ENCODE results near the gene GP5. TPM values are rescaled to one million over a fixed set of nuclear protein-coding genes. Genes with fewer than 3 reads are reported as not detected.

Gene GP5
- total RNA-seq, 1 experiment from 2014 or later: 0.15 TPM

DNA sequence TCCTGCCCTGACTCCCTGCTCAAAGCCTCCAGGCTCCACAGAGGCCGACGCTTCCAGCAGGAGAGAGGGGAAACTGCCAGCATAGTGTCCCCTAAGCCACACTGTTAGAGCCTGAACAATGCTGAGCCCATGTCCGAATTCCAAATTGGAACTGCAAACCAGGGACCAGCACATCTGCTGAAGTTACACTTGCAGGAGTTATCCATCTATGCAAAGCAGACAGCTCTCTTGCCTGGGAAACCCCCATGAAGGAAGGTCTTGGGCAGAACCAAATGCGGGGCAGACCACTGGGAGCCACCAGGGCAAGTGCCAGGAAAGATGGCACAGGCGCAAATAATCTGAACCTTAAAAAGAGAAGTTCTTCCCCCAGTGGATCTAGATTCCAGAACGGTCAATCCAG is 30.1 kb downstream of the GP5 start:
- no peak overlapping the region for H3K4me2 ChIP-seq (ENCODE audit: low read length)

More for the DNA sequence above, 30.1 kb downstream of the GP5 start:
- ATAC-seq (no peak), DNase-seq (ENCODE audit: low read depth, low spot score) (no peak)
- Histone ChIP-seq H3K36me3 (ENCODE audit: control insufficient read depth in 1 of 2, insufficient read depth in 2 of 2, low read length in 2 of 2) (no peaks in the 10 kb centered on the region), H3K4me3 (replicated peaks in 1 of 2; ENCODE audit: low read depth in 1 of 2, low read length in 2 of 2) (no peak overlapping the region), H3K79me2 (ENCODE audit: insufficient read depth, low read length) (no peaks in the 10 kb centered on the region), H2AFZ (ENCODE audit: low read depth, low read length, poor library complexity, severe bottlenecking) (no peak overlapping the region), H3K27ac (ENCODE audit: low read depth, low read length) (no peak overlapping the region), H3K9ac (ENCODE audit: low read length) (no peak overlapping the region), H3K9me3 (ENCODE audit: control insufficient read depth in 1 of 2, insufficient read depth in 1 of 2, low read depth in 1 of 2, low read length in 2 of 2) (no peaks in the 10 kb centered on the region), H3K9me2 (ENCODE audit: insufficient read depth) (no peaks in the 10 kb centered on the region), H4K20me1 (ENCODE audit: insufficient read depth) (no peaks in the 10 kb centered on the region), H3K4me1 (ENCODE audit: control insufficient read depth in 1 of 2, insufficient read depth in 2 of 2, low read length in 2 of 2) (peaks cover 0 to 8% of the 10 kb centered on the region in 2 experiments; a peak in 1 of 4 replicates), H3K27me3 (ENCODE audit: insufficient read depth, low read length) (peaks cover 4% of the 10 kb centered on the region; the same call in 1 of the 2 replicates)
- RAD21 ChIA-PET (ENCODE audit: low non-redundant PET in 1 of 2, low total read pairs in 2 of 2, uncharacterized antibody in 2 of 2, unreplicated experiment in 2 of 2): no interaction called here
- CTCF ChIA-PET: no interaction called here
- no TSS peak for BruUV-seq (replicated peaks)
- no peak for TF ChIP-seq POLR2A (IDR thresholded peaks at IDR 0.05; ENCODE audit: borderline replicate concordance, extremely low read depth, insufficient read depth, insufficient read length)
- no peak for TF ChIP-seq EZH2phosphoT487 (IDR thresholded peaks at IDR 0.05; ENCODE audit: borderline replicate concordance)
- TF ChIP-seq EGR1 (IDR thresholded peaks at IDR 0.05; ENCODE audit: low read depth): no peak
- TF ChIP-seq SP1 (IDR thresholded peaks at IDR 0.05; ENCODE audit: low read depth): no peak
- TF ChIP-seq, protein P1, sequence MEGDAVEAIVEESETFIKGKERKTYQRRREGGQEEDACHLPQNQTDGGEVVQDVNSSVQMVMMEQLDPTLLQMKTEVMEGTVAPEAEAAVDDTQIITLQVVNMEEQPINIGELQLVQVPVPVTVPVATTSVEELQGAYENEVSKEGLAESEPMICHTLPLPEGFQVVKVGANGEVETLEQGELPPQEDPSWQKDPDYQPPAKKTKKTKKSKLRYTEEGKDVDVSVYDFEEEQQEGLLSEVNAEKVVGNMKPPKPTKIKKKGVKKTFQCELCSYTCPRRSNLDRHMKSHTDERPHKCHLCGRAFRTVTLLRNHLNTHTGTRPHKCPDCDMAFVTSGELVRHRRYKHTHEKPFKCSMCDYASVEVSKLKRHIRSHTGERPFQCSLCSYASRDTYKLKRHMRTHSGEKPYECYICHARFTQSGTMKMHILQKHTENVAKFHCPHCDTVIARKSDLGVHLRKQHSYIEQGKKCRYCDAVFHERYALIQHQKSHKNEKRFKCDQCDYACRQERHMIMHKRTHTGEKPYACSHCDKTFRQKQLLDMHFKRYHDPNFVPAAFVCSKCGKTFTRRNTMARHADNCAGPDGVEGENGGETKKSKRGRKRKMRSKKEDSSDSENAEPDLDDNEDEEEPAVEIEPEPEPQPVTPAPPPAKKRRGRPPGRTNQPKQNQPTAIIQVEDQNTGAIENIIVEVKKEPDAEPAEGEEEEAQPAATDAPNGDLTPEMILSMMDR (IDR thresholded peaks at IDR 0.05 in 2 of 3, conservative IDR thresholded peaks at IDR 0.05 in 1 of 3; ENCODE audit: borderline replicate concordance in 1 of 3, insufficient read depth in 1 of 3, low read depth in 2 of 3, low read length in 2 of 3): no peak
- no peak for TF ChIP-seq SRF (IDR thresholded peaks at IDR 0.05; ENCODE audit: low read depth)
- no peak for TF ChIP-seq POLR2AphosphoS5 (IDR thresholded peaks at IDR 0.05; ENCODE audit: low read depth, low read length)
- TF ChIP-seq, protein P2, sequence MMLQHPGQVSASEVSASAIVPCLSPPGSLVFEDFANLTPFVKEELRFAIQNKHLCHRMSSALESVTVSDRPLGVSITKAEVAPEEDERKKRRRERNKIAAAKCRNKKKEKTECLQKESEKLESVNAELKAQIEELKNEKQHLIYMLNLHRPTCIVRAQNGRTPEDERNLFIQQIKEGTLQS (IDR thresholded peaks at IDR 0.05): no peak
- TF ChIP-seq ZNF274 (IDR thresholded peaks at IDR 0.05; ENCODE audit: low read depth, low read length): no peak
- no peak for TF ChIP-seq CBX3 (IDR thresholded peaks at IDR 0.05; ENCODE audit: low read depth)
- TF ChIP-seq, protein P3, sequence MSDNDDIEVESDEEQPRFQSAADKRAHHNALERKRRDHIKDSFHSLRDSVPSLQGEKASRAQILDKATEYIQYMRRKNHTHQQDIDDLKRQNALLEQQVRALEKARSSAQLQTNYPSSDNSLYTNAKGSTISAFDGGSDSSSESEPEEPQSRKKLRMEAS (IDR thresholded peaks at IDR 0.05): no peak
- TF ChIP-seq JUND (IDR thresholded peaks at IDR 0.05): no peak
- TF ChIP-seq CEBPB (IDR thresholded peaks at IDR 0.05; ENCODE audit: low read depth): no peak
- no peak for TF ChIP-seq ELF1 (IDR thresholded peaks at IDR 0.05; ENCODE audit: borderline replicate concordance, low read depth)
- no peak for TF ChIP-seq TCF7L2 (IDR thresholded peaks at IDR 0.05; ENCODE audit: borderline replicate concordance, extremely low read depth, insufficient read depth, insufficient read length)
- no peak for TF ChIP-seq YY1 (IDR thresholded peaks at IDR 0.05; ENCODE audit: extremely low read depth, insufficient replicate concordance, low read depth, low read length)
- no peak for TF ChIP-seq ZFX (IDR thresholded peaks at IDR 0.05)
- TF ChIP-seq ZBTB33 (IDR thresholded peaks at IDR 0.05; ENCODE audit: extremely low read depth, insufficient replicate concordance, low read length): no peak
- intact Hi-C loops (cut with micrococcal nuclease): no loop called here
- POLR2A ChIA-PET: no interaction called here
